Measurements from ENCODE around the gene THRB.
"Not testable (repeated sequence)": the region's sequence is repeated elsewhere in the genome, so short reads cannot be mapped to it uniquely, and the experiment has no call there.

THRB gene

GRCh38 chr3:24100696-24101402, 393.8 kb downstream of the THRB start:
- H3K27me3 ChIP-seq, result no peaks in the 10 kb centered on the region
- H3K4me1 ChIP-seq, result no peaks in the 10 kb centered on the region
- DNase-seq, result no peak
- no peak overlapping the region for H3K4me3 ChIP-seq (ENCODE audit: low read depth, low read length)
- H3K9me3 ChIP-seq, result no peaks in the 10 kb centered on the region
- TF ChIP-seq CTCF (IDR thresholded peaks at IDR 0.05; ENCODE audit: low read depth, low read length), result no peak
- H3K36me3 ChIP-seq, result no peaks in the 10 kb centered on the region

- no peaks in the 10 kb centered on the region for H3K9me3 ChIP-seq
- no peaks in the 10 kb centered on the region for H3K4me1 ChIP-seq
- no peak overlapping the region for H3K4me3 ChIP-seq (ENCODE audit: low read depth, low read length)
- DNase-seq, result no peak
- no peaks in the 10 kb centered on the region for H3K27me3 ChIP-seq
- no peak for TF ChIP-seq CTCF (IDR thresholded peaks at IDR 0.05; ENCODE audit: low read depth, low read length)
- H3K36me3 ChIP-seq, result no peaks in the 10 kb centered on the region
Observed at GRCh38 chr3:24096695-24097290, 397.9 kb downstream of the THRB start.

GRCh38 chr3:24096271-24096670, 398.4 kb downstream of the THRB start:
- TF ChIP-seq CTCF (IDR thresholded peaks at IDR 0.05; ENCODE audit: low read depth, low read length), result no peak
- Histone ChIP-seq H3K9me3 (no peaks in the 10 kb centered on the region), H3K36me3 (no peaks in the 10 kb centered on the region), H3K4me1 (no peaks in the 10 kb centered on the region), H3K27me3 (no peaks in the 10 kb centered on the region), H3K4me3 (ENCODE audit: low read depth, low read length) (no peak overlapping the region)
- no peak for DNase-seq

GRCh38 chr3:24094818-24095217, 399.8 kb downstream of the THRB start:
- DNase-seq; H3K9me3 ChIP-seq; H3K4me3 ChIP-seq (ENCODE audit: low read depth, low read length); H3K36me3 ChIP-seq; H3K4me1 ChIP-seq; H3K27me3 ChIP-seq: not testable (repeated sequence)

- Histone ChIP-seq H3K4me3 (ENCODE audit: low read depth, low read length) (no peak overlapping the region), H3K27me3 (no peaks in the 10 kb centered on the region), H3K4me1 (no peaks in the 10 kb centered on the region), H3K36me3 (no peaks in the 10 kb centered on the region), H3K9me3 (no peaks in the 10 kb centered on the region)
- peak; percentile 33 for TF ChIP-seq CTCF (IDR thresholded peaks at IDR 0.05; ENCODE audit: low read depth, low read length)
- DNase-seq, result no peak
Observed at GRCh38 chr3:24088782-24089181, 405.9 kb downstream of the THRB start.

GRCh38 chr3:24087469-24087868, 407.2 kb downstream of the THRB start:
- H3K4me3 ChIP-seq (ENCODE audit: low read depth, low read length), result no peak overlapping the region
- no peak for TF ChIP-seq CTCF (IDR thresholded peaks at IDR 0.05; ENCODE audit: low read depth, low read length)
- no peaks in the 10 kb centered on the region for H3K9me3 ChIP-seq
- no peak for DNase-seq
- no peaks in the 10 kb centered on the region for H3K27me3 ChIP-seq
- H3K36me3 ChIP-seq, result no peaks in the 10 kb centered on the region
- no peaks in the 10 kb centered on the region for H3K4me1 ChIP-seq

All from BE2C (cell line).